22Rv1 (cell line): ENCODE measurements around the gene ASTN2.

ENCODE experiments used
- H3K27ac ChIP-seq: fragments of 450-650 bp; 2 replicates; pipeline ENCODE4 v1.5.1; 2017
- ZFX ChIP-seq: fragments of 450-650 bp; IDR thresholded peaks from 2 replicates; pipeline ENCODE4 v1.6.1; 2017; ENCODE audit warnings: antibody characterized with exemption, borderline replicate concordance
- TF ChIP-seq, protein P1 (sequence below): fragments of 450-650 bp; IDR thresholded peaks from 2 replicates; pipeline ENCODE4 v1.5.1; 2017; ENCODE audit warnings: mild to moderate bottlenecking

The ASTN2 gene

DNA sequence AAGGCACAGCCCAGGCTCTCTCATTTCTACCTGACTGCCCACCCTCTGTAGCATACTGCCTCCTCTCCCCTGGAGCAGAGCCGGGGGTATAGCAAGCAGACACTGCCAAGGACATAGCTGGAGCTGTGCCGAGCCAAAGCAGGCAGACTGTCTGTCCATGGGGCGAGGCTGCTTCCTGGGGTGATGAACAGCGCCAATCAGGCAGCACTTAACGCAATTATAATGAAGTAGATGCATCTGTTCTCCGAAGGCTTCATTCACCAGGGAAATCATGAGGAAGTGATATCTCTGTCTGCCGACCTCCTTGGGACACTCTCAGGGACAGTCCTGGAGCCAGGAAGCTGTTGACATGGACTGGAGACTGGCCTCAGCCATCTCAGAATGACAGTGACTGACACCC lies 230.7 kb downstream of the ASTN2 start:
- H3K27ac ChIP-seq: no peak overlapping the region
- TF ChIP-seq ZFX: no peak
- TF ChIP-seq, protein P1, sequence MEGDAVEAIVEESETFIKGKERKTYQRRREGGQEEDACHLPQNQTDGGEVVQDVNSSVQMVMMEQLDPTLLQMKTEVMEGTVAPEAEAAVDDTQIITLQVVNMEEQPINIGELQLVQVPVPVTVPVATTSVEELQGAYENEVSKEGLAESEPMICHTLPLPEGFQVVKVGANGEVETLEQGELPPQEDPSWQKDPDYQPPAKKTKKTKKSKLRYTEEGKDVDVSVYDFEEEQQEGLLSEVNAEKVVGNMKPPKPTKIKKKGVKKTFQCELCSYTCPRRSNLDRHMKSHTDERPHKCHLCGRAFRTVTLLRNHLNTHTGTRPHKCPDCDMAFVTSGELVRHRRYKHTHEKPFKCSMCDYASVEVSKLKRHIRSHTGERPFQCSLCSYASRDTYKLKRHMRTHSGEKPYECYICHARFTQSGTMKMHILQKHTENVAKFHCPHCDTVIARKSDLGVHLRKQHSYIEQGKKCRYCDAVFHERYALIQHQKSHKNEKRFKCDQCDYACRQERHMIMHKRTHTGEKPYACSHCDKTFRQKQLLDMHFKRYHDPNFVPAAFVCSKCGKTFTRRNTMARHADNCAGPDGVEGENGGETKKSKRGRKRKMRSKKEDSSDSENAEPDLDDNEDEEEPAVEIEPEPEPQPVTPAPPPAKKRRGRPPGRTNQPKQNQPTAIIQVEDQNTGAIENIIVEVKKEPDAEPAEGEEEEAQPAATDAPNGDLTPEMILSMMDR: no peak

DNA sequence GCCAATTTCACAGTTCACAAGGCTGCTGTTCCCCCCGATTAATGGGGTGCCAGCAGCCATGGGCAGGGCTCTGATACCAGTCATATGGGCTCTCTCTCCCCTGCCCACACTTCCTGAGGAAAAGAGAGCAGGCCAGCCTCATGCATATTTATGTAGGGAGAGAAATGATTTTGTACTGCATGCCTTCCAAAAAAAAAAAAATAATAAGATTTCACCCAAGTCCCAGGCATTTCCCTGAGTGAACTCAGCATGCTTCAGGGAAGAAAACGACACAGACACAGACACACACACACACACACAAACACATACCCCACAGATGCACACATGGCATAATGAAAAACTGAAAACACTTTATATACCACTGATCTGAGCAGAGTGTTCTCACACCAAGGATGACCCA lies 232.8 kb downstream of the ASTN2 start:
- H3K27ac ChIP-seq: no peak overlapping the region
- TF ChIP-seq ZFX: no peak
- TF ChIP-seq, protein P1: no peak

DNA sequence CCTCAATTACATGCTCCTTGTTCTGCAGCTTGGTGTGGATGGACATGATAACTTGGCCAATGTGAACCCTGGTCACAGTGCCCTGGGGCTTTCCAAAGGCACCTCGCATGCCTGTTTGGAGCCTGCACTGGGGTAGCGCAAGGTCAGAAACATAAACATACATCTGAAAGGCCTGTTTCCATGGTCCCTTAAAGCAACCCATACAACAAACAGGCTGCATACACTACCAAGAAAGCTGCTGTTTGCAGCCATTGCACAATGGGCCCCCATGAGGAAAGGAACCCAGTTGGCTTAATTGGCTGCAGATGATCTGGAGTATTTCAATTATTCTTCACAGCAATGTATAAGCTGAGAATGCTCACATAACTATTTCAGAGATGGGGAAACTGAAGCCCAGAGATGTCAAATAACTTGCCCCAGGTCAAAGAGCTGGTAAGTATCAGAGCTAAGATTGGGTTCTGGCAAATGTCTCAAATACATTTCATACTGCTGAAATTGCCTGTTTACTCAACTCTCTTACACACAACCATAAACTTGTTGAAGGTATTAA lies 233.9 kb downstream of the ASTN2 start:
- H3K27ac ChIP-seq: no peak overlapping the region
- TF ChIP-seq, protein P1: no peak
- no peak for TF ChIP-seq ZFX

DNA sequence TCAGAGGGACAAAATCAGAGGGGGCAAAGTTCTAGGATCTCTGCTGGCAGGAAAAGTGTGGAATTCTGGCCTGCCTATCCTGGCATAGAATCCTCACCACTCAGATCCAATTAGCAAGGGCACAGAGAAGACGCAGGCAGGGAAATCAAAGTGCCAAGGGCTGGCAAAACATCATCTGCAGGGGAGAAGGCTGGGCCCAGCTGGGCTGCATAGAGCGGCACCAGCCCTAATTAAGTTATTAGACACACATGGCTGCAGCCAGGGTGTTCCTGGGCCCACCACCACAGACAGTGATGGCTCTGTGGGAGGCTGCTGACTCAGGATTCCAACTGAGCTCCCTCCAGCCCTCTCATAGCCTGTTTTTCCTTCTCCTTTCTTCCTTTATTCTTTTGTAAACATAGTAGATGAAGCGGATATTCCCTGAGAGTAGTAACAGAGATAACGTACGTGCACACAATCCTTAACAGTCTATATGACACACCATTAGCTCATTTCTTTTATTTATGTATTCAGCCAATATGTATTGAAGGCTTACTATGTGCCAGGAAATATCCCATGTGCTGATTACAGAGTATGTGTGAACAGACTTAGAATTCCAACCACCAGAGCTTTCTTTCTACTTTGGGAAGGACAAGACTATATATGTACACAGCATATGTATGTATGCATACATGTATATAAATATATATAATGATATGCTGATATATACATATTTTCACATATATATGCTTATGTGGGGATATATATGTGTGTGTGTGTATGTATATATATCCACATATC lies 236.1 kb downstream of the ASTN2 start:
- H3K27ac ChIP-seq: no peak overlapping the region
- no peak for TF ChIP-seq ZFX
- TF ChIP-seq, protein P1: no peak

DNA sequence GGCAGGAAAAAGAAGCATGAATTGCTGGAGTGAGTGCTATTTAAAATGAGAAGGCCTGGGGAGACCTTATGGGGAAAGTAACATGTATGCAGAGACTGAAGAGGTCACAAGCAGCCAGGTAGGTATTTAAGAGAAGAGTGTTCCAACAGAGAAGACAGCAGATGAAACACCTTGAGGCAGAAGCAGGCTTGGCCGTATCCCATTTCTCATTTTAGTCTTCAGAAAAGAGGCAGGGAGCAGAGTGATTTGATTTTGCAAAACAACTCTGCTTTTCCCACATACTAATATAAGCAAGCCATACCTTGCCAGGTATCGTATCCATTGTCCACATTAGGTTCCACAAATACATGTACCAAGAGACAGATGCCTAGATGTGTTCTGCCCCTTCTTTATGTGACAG lies 244.3 kb downstream of the ASTN2 start:
- H3K27ac ChIP-seq: no peak overlapping the region
- TF ChIP-seq, protein P1: no peak

DNA sequence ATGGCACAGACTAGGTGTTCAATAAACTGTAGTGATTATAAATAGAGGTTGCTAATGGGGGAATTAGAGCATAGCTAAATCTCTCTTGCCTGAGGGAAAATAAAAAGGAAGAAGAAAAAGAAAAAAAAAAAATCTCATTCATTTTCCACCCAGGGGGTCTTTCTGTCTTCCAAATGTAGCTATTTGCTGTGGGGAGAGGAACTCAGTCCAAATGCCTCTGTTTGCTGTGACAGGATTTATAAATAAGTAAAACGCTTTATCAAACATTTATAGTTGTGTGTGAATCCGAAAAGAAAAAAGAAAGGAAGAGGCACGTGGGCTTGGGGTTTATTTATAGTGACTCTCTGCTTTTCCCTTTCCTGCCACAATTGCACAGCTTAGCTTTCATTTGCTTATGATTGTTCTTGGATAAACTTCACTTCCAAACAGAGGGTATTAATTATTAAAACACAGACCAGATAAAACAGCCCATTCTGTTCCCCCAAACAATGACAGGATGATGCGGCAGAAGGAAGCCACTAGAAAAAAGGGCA lies 245.7 kb downstream of the ASTN2 start:
- H3K27ac ChIP-seq: no peak overlapping the region
- TF ChIP-seq, protein P1: no peak
- no peak for TF ChIP-seq ZFX

DNA sequence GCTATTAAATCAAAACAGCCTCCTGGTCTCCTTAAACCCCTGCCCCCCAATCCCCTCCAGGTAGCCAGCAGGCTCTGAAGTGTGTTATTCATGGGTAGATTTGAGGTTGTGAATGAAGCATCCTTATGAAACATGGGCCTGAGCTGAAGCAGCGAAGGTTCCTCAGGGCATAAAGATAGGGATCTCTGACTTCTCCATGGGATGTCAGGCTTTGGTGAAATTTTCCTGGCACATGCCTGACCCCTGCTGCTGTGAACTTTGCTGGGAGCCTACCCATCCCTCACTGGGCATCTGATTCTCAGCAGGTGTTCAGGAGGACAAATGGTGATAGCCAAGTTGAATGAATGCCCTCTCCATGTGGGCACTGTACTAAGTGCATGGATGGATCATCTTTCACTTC lies 250.3 kb downstream of the ASTN2 start:
- no peak overlapping the region for H3K27ac ChIP-seq
- no peak for TF ChIP-seq ZFX
- TF ChIP-seq, protein P1: no peak
